Liver (tissue), 3 donors: ENCODE results near the gene TWF2.

Experiments
- GABPA ChIP-seq, 2 donors: IDR thresholded peaks in 1 of 2; conservative IDR thresholded peaks in 1 of 2; 2 replicates each; pipeline ENCODE4 v1.6.1; 2016; ENCODE audit warnings: antibody characterized with exemption in 2 of 2, mild to moderate bottlenecking in 1 of 2, moderate library complexity in 1 of 2
- HNF4G ChIP-seq: IDR thresholded peaks from 2 replicates; pipeline ENCODE4 v1.6.1; 2016; ENCODE audit warnings: antibody characterized with exemption
- RAD21 ChIP-seq, 2 donors: IDR thresholded peaks; 2 replicates each; pipeline ENCODE4 v1.6.1; 2016; ENCODE audit warnings: antibody characterized with exemption in 2 of 2, mild to moderate bottlenecking in 2 of 2
- RXRA ChIP-seq, 2 donors: IDR thresholded peaks; 2 replicates each; pipeline ENCODE4 v1.6.1; 2017 to 2018; ENCODE audit warnings: antibody characterized with exemption in 2 of 2, mild to moderate bottlenecking in 1 of 2
- SP1 ChIP-seq: IDR thresholded peaks from 2 replicates; pipeline ENCODE4 v1.6.1; 2018; ENCODE audit warnings: antibody characterized with exemption, mild to moderate bottlenecking
- TAF1 ChIP-seq: conservative IDR thresholded peaks from 2 replicates; pipeline ENCODE4 v1.6.1; 2016; ENCODE audit warnings: antibody characterized with exemption, mild to moderate bottlenecking
- YY1 ChIP-seq: IDR thresholded peaks from 2 replicates; pipeline ENCODE4 v1.6.1; 2016; ENCODE audit warnings: antibody characterized with exemption, mild to moderate bottlenecking
- TF ChIP-seq, protein P1 (sequence below): fragments of 150-350 bp; IDR thresholded peaks from 2 replicates; pipeline ENCODE4 v1.5.1; 2017; ENCODE audit warnings: improper control_type of control experiment, low read depth, low read length; ENCODE audit not compliant: missing input control
- TF ChIP-seq, protein P2 (sequence below): IDR thresholded peaks from 2 replicates; pipeline ENCODE4 v1.6.1; 2016; ENCODE audit warnings: antibody characterized with exemption
- donor health status: healthy.
- donor health status: healthy.

DNA sequence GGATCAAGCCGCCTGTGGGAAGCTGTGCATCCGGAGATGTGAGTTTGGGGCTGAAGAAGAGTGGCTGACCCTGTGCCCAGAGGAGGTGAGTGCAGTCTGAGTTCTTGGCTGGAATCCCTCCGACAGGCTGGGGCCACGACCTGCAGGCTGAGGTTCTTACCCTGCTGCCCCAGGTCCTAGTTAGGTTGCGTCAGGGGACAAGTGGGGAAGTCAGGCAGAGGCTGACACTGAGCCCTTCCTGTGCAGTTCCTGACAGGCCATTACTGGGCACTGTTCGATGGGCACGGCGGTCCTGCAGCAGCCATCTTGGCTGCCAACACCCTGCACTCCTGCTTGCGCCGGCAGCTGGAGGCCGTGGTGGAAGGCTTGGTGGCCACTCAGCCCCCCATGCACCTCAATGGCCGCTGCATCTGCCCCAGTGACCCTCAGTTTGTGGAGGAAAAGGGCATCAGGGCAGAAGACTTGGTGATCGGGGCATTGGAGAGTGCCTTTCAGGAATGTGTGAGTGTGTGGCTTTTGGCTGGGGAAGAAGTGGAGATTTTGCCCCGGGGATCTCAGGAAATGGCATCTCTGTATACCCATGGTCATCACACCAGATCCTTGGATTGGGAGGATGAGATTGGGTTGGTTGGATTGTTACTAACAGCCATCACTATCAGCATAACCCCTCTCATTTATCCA lies 7.9 kb upstream of the TWF2 start:
- TF ChIP-seq SP1 (no peak), GABPA (IDR thresholded peaks at IDR 0.05 in 1 of 2, conservative IDR thresholded peaks at IDR 0.05 in 1 of 2) (no peak), RXRA (IDR thresholded peaks at IDR 0.05) (peak; percentile 67 to 77), HNF4G (no peak), RAD21 (IDR thresholded peaks at IDR 0.05) (no peak), YY1 (peak; percentile 53), TAF1 (no peak)
- TF ChIP-seq, protein P1, sequence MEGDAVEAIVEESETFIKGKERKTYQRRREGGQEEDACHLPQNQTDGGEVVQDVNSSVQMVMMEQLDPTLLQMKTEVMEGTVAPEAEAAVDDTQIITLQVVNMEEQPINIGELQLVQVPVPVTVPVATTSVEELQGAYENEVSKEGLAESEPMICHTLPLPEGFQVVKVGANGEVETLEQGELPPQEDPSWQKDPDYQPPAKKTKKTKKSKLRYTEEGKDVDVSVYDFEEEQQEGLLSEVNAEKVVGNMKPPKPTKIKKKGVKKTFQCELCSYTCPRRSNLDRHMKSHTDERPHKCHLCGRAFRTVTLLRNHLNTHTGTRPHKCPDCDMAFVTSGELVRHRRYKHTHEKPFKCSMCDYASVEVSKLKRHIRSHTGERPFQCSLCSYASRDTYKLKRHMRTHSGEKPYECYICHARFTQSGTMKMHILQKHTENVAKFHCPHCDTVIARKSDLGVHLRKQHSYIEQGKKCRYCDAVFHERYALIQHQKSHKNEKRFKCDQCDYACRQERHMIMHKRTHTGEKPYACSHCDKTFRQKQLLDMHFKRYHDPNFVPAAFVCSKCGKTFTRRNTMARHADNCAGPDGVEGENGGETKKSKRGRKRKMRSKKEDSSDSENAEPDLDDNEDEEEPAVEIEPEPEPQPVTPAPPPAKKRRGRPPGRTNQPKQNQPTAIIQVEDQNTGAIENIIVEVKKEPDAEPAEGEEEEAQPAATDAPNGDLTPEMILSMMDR = no peak
- TF ChIP-seq, protein P2, sequence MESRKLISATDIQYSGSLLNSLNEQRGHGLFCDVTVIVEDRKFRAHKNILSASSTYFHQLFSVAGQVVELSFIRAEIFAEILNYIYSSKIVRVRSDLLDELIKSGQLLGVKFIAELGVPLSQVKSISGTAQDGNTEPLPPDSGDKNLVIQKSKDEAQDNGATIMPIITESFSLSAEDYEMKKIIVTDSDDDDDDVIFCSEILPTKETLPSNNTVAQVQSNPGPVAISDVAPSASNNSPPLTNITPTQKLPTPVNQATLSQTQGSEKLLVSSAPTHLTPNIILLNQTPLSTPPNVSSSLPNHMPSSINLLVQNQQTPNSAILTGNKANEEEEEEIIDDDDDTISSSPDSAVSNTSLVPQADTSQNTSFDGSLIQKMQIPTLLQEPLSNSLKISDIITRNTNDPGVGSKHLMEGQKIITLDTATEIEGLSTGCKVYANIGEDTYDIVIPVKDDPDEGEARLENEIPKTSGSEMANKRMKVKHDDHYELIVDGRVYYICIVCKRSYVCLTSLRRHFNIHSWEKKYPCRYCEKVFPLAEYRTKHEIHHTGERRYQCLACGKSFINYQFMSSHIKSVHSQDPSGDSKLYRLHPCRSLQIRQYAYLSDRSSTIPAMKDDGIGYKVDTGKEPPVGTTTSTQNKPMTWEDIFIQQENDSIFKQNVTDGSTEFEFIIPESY = no peak
